K562 (cell line): ENCODE results near the gene MIDN. TPM values are rescaled to one million over a fixed set of nuclear protein-coding genes. Genes with fewer than 3 reads are reported as not detected.

Experiments used
- ATAC-seq: fragments of 200-7000 bp; cut with Tn5 transposase; 3 replicates; pipeline ENCODE4 v1.9.1; 2020; ENCODE audit warnings: moderate library complexity
- BruUV-seq: library from RNA; stranded (reverse); fragments of 400-500 nt; replicated peaks from 2 replicates; lab custom pipeline; 2021; lab: Mats Ljungman, UMichigan
- CTCF ChIA-PET: fragments of 300-600 bp; formaldehyde crosslinking; extraction: SDS; loops from one replicate; lab custom pipeline; 2021; ENCODE audit warnings: low intra/inter-chr PET ratio; lab: Yijun Ruan, JAX
- POLR2A ChIA-PET: fragments of 300-600, 350-650 bp; sonication (Branson Sonifier 250); formaldehyde crosslinking; extraction: SDS; loops from one replicate; lab custom pipeline; 2021; ENCODE audit warnings: antibody characterized with exemption, inconsistent platforms; lab: Yijun Ruan, JAX
- DNase-seq, 4 experiments: peaks; one replicate each; pipeline versions ENCODE4 v3.0.0 to v3.0.0-alpha.2; 2011 to 2018; ENCODE audit warnings: low spot score in 3 of 4, mixed read lengths in 3 of 4; ENCODE audit errors: extremely low read depth in 1 of 4
- FAIRE-seq: peaks from 2 replicates; lab custom pipeline; 2011; peaks lifted over from hg19 to GRCh38; lab: Jason Lieb, UNC
- H2AFZ ChIP-seq: 2 replicates; pipeline ENCODE4 v1.6.0; 2011; ENCODE audit warnings: low read depth, low read length, control low read depth, inconsistent platforms
- H3K27ac ChIP-seq: fragments of 200-600 bp; 3 replicates; pipeline ENCODE4 v1.8.0; 2011; ENCODE audit warnings: low read depth, mild to moderate bottlenecking, control low read depth, inconsistent platforms, low read length, moderate library complexity, mixed read lengths; ENCODE audit errors: extremely low read depth
- H3K27me3 ChIP-seq, 2 experiments: fragments of 300-600 bp in 1 of 2; 2 replicates in 1 of 2; 3 replicates in 1 of 2; pipeline versions ENCODE4 v1.6.0 to v1.8.0; 2011; ENCODE audit warnings: inconsistent platforms in 2 of 2, low read length in 2 of 2, mild to moderate bottlenecking in 1 of 2, mixed read lengths in 1 of 2, moderate library complexity in 1 of 2; ENCODE audit not compliant: control insufficient read depth in 2 of 2, insufficient read depth in 2 of 2
- H3K36me3 ChIP-seq: fragments of 300-600 bp; 3 replicates; pipeline ENCODE4 v1.8.0; 2011; ENCODE audit warnings: mild to moderate bottlenecking, low read length, inconsistent platforms; ENCODE audit not compliant: control insufficient read depth, insufficient read depth
- H3K4me1 ChIP-seq, 2 experiments: fragments of 200-600 bp in 1 of 2; replicated peaks in 1 of 2; 2 replicates in 1 of 2; 3 replicates in 1 of 2; pipeline versions ENCODE4 v1.5.1 to v1.8.0; 2011; ENCODE audit warnings: inconsistent platforms in 2 of 2, low read length in 2 of 2, mild to moderate bottlenecking in 1 of 2, mixed read lengths in 1 of 2, moderate library complexity in 1 of 2; ENCODE audit not compliant: control insufficient read depth in 2 of 2, insufficient read depth in 2 of 2
- H3K4me2 ChIP-seq: 2 replicates; pipeline ENCODE4 v1.6.1; 2011; ENCODE audit warnings: low read length, control low read depth, inconsistent platforms, mixed read lengths; ENCODE audit not compliant: insufficient read depth
- H3K4me3 ChIP-seq: fragments of 200-600 bp; sonication (generic), shearing (Covaris generic); 2 replicates; pipeline ENCODE4 v1.5.1; 2016; ENCODE audit warnings: control low read depth, inconsistent platforms
- H3K79me2 ChIP-seq: fragments of 200-600 bp; 3 replicates; pipeline ENCODE4 v1.8.0; 2011; ENCODE audit warnings: low read length, inconsistent platforms; ENCODE audit not compliant: control insufficient read depth, insufficient read depth
- H3K9ac ChIP-seq, 2 experiments: 2 replicates each; pipeline versions ENCODE4 v1.6.0 to v1.6.1; 2011; ENCODE audit warnings: low read depth in 2 of 2, low read length in 2 of 2, control low read depth in 1 of 2, inconsistent platforms in 1 of 2, mild to moderate bottlenecking in 1 of 2, mixed read lengths in 1 of 2; ENCODE audit not compliant: insufficient read depth in 1 of 2
- H3K9me1 ChIP-seq: one replicate; pipeline ENCODE4 v1.6.0; 2011; ENCODE audit warnings: inconsistent platforms, mild to moderate bottlenecking, low read length, moderate library complexity; ENCODE audit not compliant: control insufficient read depth, insufficient read depth
- H3K9me3 ChIP-seq: replicated peaks from 2 replicates; pipeline ENCODE4 v1.5.1; 2011; ENCODE audit warnings: low read depth, low read length, inconsistent platforms; ENCODE audit not compliant: control insufficient read depth, insufficient read depth
- H4K20me1 ChIP-seq: replicated peaks from 2 replicates; pipeline ENCODE4 v1.6.1; 2011; ENCODE audit warnings: low read length, inconsistent platforms, mixed read lengths; ENCODE audit not compliant: control insufficient read depth, insufficient read depth
- CHD4 ChIP-seq: fragments of 200-600 bp; sonication (generic); IDR thresholded peaks from 3 replicates; pipeline ENCODE4 v1.6.1; 2012; ENCODE audit warnings: low read depth, mild to moderate bottlenecking, mixed read lengths, low read length, inconsistent platforms; ENCODE audit not compliant: insufficient read depth, insufficient replicate concordance, poor library complexity, severe bottlenecking
- CTCF ChIP-seq, 3 experiments: IDR thresholded peaks in 2 of 3; conservative IDR thresholded peaks in 1 of 3; 2 replicates each; pipeline ENCODE4 v1.5.1; 2011 to 2012; ENCODE audit warnings: low read length in 3 of 3, mild to moderate bottlenecking in 3 of 3, control low read depth in 2 of 3, improper control_type of control experiment in 1 of 3, inconsistent platforms in 1 of 3, low read depth in 1 of 3, mixed read lengths in 1 of 3, moderate library complexity in 1 of 3; ENCODE audit not compliant: insufficient read depth in 2 of 3
- FOXP1 ChIP-seq: sonication (generic); formaldehyde crosslinking; IDR thresholded peaks from 2 replicates; pipeline ENCODE4 v1.8.0; 2022; ENCODE audit warnings: mild to moderate bottlenecking, missing genetic modification reagents
- HDAC3 ChIP-seq: fragments of 450-650 bp; IDR thresholded peaks from 2 replicates; pipeline ENCODE4 v1.6.1; 2018; ENCODE audit warnings: borderline replicate concordance, mild to moderate bottlenecking, moderate library complexity; ENCODE audit not compliant: partially characterized antibody
- KAT2B ChIP-seq: IDR thresholded peaks from one replicate; pipeline ENCODE4 v1.6.1; 2012; ENCODE audit warnings: low read depth, mild to moderate bottlenecking, control low read depth, inconsistent platforms, low read length, moderate library complexity
- KLF10 ChIP-seq: fragments of 250-450 bp; sonication (Bioruptor Pico); IDR thresholded peaks from 2 replicates; pipeline ENCODE4 v1.6.1; 2021; ENCODE audit warnings: matching md5 sums
- RB1 ChIP-seq: fragments of 450-650 bp; IDR thresholded peaks from 2 replicates; pipeline ENCODE4 v1.6.1; 2017; ENCODE audit warnings: low read depth, mild to moderate bottlenecking
- SMARCA5 ChIP-seq: fragments of 450-650 bp; IDR thresholded peaks from 2 replicates; pipeline ENCODE4 v1.6.1; 2016
- SNIP1 ChIP-seq: fragments of 450-650 bp; IDR thresholded peaks from 2 replicates; pipeline ENCODE4 v1.7.1; 2017; ENCODE audit warnings: low read depth, mild to moderate bottlenecking
- TAF1 ChIP-seq: IDR thresholded peaks from 2 replicates; pipeline ENCODE4 v1.6.1; 2011; ENCODE audit warnings: mild to moderate bottlenecking, low read length, moderate library complexity; ENCODE audit not compliant: insufficient read depth, control insufficient read depth, severe bottlenecking; ENCODE audit errors: extremely low read depth
- TAF15 ChIP-seq: fragments of 200-400 bp; formaldehyde crosslinking; IDR thresholded peaks from 2 replicates; pipeline ENCODE4 v1.6.1; 2017; ENCODE audit warnings: mild to moderate bottlenecking, low read depth, low read length, moderate library complexity
- TCFL5 ChIP-seq: fragments of 250-450 bp; sonication (Bioruptor Pico); conservative IDR thresholded peaks from 2 replicates; pipeline ENCODE4 v1.6.1; 2021; ENCODE audit warnings: mild to moderate bottlenecking, moderate library complexity, matching md5 sums
- TEAD2 ChIP-seq: fragments of 450-650 bp; IDR thresholded peaks from 2 replicates; pipeline ENCODE4 v1.6.1; 2016; ENCODE audit warnings: missing genetic modification characterization, control low read depth, missing compliant biosample characterization
- WGBS: fragments of 100-300 bp; shearing (Covaris generic); methylation state at CpG from one replicate; pipeline ENCODE4 v1.1.6; 2016; ENCODE audit warnings: low coverage, mixed read lengths; ENCODE audit not compliant: insufficient coverage; ENCODE audit errors: missing lambda C conversion rate; 5-methylcytosine and 5-hydroxymethylcytosine counted together
- in situ Hi-C: fragments of 300-500 bp; cut with MboI; formaldehyde crosslinking; loops from 4 replicates; pipeline ENCODE4 v1.15.0; 2018; ENCODE audit warnings: inconsistent platforms, mixed read lengths
- intact Hi-C: fragments of 100-400 bp; cut with micrococcal nuclease; formaldehyde crosslinking; loops from 2 replicates; pipeline ENCODE4 v1.14.2; 2022
- polyA plus RNA-seq, 8 experiments: library from polyadenylated mRNA; depleted of rRNA in 4 of 8; stranded (reverse) in 5 of 8; unstranded in 3 of 8; fragments of >200 nt; fragmentation: Nextera tagmentation in 2 of 8; fragmentation: Illumina TruSeq in 1 of 8; extraction: Ambion mirVana in 2 of 8; extraction: Trizol in 1 of 8; gene quantifications; 2 replicates each; pipeline versions ENCODE4 v1.2.1 to v1.2.3, GENCODE V29; 2011 to 2014; ENCODE audit warnings: inconsistent platforms in 1 of 8, missing spikeins in 1 of 8
- total RNA-seq, 7 experiments: library from RNA; depleted of rRNA in 6 of 7; stranded (reverse); fragments of >200 nt in 6 of 7; fragmentation: Illumina TruSeq in 2 of 7; extraction: Trizol in 2 of 7; gene quantifications; 2 replicates each; pipeline versions ENCODE4 v1.2.1 to v1.2.3, GENCODE V29; 2011 to 2021; ENCODE audit warnings: low replicate concordance in 1 of 7
- TF ChIP-seq, protein P1 (sequence below): fragments of 450-650 bp; IDR thresholded peaks from 2 replicates; pipeline ENCODE4 v1.6.1; 2017; ENCODE audit warnings: antibody characterized with exemption, mild to moderate bottlenecking

MIDN gene
- total and polyA plus RNA-seq, 9 of the 15 experiments (the other 6 are each of a cell fraction or from before 2014, with no cell fraction given): 0.17 to 120 (median 10.1) TPM

DNA sequence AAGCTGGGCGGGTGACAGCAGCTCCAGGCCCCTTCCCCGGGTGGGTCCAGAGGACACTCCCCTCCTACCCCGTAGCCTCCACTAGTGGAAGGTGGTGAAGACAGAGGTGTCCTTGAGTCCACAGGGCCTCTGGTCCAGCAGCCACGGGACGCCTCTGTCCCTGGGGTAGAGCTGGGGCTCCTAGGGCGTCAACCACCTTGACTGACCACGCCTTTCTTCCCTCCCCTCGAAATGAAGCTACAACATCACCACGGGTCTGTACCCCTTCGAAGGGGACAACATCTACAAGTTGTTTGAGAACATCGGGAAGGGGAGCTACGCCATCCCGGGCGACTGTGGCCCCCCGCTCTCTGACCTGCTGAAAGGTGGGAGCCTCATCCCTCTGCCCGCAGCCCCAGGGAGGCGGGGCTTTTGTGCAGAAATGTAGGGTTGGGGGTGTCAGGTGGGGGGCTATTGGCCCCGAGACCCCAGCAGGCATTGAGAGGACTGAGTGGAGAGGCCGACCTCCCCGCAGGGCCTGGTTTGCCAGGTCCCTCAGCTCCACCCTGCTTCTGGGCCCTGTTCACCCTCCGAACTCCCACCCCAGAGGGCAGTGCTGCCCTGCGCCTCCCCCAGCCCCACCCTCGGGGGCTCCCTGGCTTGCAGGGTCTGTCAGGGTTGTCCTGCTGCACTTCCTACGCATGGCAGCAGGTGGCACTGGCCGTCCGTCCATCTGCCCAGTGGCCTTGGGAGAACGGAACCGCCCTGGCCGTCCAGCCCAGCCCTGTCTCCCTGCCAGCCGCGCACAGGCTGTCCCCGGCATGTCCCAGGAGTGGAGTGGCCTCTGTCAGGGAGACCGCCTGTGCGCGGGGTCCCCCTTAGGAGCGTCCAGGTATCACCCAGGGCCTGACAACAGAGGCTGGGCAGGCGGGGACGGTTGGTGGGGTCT is 27.1 kb upstream of the MIDN start:
- peaks cover 33% of the 10 kb centered on the region for H4K20me1 ChIP-seq
- H3K9me3 ChIP-seq: no peaks in the 10 kb centered on the region
- ATAC-seq (peak; percentile 51), FAIRE-seq (no peak), DNase-seq (no peak)
- peaks cover 84% of the 10 kb centered on the region; the same call in 2 of the 3 replicates for H3K36me3 ChIP-seq
- peaks cover 13 to 83% of the 10 kb centered on the region in 2 experiments; a peak in 4 of 5 replicates for H3K4me1 ChIP-seq
- no TSS peak for BruUV-seq
- H2AFZ ChIP-seq: no peak overlapping the region
- no peak overlapping the region for H3K27ac ChIP-seq
- ChIA-PET POLR2A (interaction anchor here (0.8 to 1.0 kb wide), 2 partner anchors 9 to 163 kb away, joined by 3 to 4 read pairs; no protein-coding TSS in a partner anchor), CTCF (interaction anchor here (0.6 to 0.8 kb wide), 3 partner anchors 19 to 27 kb away, joined by 3 read pairs; partner anchors contain the start of gene MIDN)
- H3K27me3 ChIP-seq: no peaks in the 10 kb centered on the region
- intact Hi-C loops (loop anchor here (2.0 kb wide), 1 partner anchor 16 kb away; no protein-coding TSS in a partner anchor), in situ Hi-C loops (no loop called here)
- peak overlapping the region in 1 of 2 experiments; percentile 35; a peak in 1 of 4 replicates for H3K9ac ChIP-seq
- peaks cover 5% of the 10 kb centered on the region for H3K9me1 ChIP-seq
- H3K4me2 ChIP-seq: no peak overlapping the region
- H3K79me2 ChIP-seq: peaks cover 53% of the 10 kb centered on the region
- 94% methylated on average over 23 of the region's 38 CpGs for WGBS
- H3K4me3 ChIP-seq: no peak overlapping the region
- TF ChIP-seq TEAD2 (no peak), TAF15 (no peak), FOXP1 (CRISPR knock-in tag) (0 out of 2 replicates have a peak, but pooled peaks have one; percentile 43), CHD4 (no peak), CTCF (IDR thresholded peaks at IDR 0.05 in 2 of 3, conservative IDR thresholded peaks at IDR 0.05 in 1 of 3; ENCODE audit: insufficient read depth in 2 of 3, low read depth in 1 of 3, low read length in 3 of 3) (peak; percentile 50 to 65 (median 53)), HDAC3 (no peak), KAT2B (no peak), TCFL5 (CRISPR knock-in tag) (no peak), RB1 (no peak), TAF1 (no peak), SNIP1 (no peak), KLF10 (CRISPR knock-in tag) (no peak), SMARCA5 (no peak)
- TF ChIP-seq, protein P1, sequence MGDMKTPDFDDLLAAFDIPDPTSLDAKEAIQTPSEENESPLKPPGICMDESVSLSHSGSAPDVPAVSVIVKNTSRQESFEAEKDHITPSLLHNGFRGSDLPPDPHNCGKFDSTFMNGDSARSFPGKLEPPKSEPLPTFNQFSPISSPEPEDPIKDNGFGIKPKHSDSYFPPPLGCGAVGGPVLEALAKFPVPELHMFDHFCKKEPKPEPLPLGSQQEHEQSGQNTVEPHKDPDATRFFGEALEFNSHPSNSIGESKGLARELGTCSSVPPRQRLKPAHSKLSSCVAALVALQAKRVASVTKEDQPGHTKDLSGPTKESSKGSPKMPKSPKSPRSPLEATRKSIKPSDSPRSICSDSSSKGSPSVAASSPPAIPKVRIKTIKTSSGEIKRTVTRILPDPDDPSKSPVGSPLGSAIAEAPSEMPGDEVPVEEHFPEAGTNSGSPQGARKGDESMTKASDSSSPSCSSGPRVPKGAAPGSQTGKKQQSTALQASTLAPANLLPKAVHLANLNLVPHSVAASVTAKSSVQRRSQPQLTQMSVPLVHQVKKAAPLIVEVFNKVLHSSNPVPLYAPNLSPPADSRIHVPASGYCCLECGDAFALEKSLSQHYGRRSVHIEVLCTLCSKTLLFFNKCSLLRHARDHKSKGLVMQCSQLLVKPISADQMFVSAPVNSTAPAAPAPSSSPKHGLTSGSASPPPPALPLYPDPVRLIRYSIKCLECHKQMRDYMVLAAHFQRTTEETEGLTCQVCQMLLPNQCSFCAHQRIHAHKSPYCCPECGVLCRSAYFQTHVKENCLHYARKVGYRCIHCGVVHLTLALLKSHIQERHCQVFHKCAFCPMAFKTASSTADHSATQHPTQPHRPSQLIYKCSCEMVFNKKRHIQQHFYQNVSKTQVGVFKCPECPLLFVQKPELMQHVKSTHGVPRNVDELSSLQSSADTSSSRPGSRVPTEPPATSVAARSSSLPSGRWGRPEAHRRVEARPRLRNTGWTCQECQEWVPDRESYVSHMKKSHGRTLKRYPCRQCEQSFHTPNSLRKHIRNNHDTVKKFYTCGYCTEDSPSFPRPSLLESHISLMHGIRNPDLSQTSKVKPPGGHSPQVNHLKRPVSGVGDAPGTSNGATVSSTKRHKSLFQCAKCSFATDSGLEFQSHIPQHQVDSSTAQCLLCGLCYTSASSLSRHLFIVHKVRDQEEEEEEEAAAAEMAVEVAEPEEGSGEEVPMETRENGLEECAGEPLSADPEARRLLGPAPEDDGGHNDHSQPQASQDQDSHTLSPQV: no peak
